HG02943 (cell line): ENCODE data around the gene PLOD1.
"Not testable (repeated sequence)": the region's sequence is repeated elsewhere in the genome, so short reads cannot be mapped to it uniquely, and the experiment has no call there.

Experiments
- ATAC-seq: cut with Tn5 transposase; IDR thresholded peaks from one replicate; pipeline ENCODE4 v1.9.1; 2021; ENCODE audit warnings: mild to moderate bottlenecking, low read depth, moderate library complexity; ENCODE audit not compliant: unreplicated experiment

The PLOD1 gene

DNA sequence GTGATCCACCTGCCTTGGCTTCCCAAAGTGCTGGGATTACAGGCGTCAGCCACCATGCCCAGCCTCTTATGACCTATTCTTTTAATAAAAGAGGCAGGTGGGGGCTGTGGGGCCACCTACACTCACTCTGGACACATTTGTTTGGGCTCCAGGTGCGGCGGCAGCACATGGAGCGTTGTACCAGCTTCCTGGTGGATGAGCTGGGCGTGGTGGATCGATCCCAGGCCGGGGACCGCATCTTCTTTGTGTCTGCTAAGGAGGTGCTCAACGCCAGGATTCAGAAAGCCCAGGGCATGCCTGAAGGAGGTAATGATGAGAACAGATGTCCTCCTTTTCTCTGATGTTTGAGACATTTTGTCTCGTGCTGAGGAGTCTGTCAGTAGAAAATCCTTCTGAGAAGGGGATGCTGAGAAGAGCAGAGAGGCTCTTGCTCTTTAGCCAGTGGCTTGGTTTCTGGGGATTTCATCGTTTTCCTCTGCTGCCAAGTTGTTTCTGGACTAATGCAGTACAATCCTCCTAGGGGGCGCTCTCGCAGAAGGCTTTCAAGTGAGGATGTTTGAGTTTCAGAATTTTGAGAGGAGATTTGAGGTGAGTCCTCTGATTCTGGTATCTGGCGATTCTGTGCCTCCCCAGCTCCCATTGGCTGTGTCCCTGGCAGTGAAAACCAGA lies 66.9 kb downstream of the PLOD1 start:
- ATAC-seq, result no peak

DNA sequence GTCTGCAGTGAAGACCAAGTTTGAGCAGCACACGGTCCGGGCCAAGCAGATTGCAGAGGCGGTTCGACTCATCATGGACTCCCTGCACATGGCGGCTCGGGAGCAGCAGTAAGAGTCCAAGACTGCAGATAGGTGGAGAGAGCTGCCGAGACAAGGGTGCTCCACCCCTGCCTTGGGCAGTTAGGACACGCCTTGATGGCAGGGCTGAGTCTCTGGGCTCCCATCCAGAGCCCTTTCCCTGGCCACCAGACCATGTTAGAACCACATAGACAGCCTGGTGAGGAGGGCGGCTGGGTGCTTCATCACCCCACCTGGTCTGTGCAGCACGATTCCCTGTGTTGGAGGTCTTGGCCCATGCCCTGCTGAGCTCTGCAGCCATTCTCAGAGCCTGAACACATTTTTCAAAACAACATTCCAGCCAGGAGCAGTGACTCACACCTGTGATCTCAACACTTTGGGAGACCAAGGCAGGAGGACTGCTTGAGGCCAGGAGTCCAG lies 67.5 kb downstream of the PLOD1 start:
- no peak for ATAC-seq

GRCh38 chr1:12003762-12004161 lies 69.2 kb downstream of the PLOD1 start:
- ATAC-seq, result no peak

DNA sequence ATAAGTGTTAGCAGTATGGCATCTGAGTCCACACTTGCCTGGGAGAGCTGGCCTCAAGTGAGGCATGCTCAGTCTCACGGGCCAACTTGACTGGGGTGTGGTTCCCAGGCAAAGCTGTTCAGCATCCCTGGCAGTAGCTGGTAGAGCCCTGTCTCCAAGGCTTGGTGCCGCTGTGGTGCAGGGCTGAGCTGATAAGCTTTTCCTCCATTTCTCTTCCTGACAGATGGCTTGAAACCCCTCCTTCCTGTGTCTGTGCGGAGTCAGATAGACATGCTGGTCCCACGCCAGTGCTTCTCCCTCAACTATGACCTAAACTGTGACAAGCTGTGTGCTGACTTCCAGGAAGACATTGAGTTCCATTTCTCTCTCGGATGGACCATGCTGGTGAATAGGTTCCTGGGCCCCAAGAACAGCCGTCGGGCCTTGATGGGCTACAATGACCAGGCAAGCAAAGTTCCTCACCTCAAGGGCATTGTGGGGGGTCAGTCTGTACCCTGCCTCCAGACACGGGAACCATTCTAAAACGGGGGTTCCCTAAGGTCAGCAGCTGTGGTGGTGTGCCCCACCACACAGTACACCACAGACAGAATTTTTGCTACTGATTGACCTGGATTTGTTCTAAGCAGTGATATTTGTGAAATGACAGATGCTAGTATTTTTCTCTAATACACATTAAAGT lies 71.1 kb downstream of the PLOD1 start:
- ATAC-seq, result no peak

GRCh38 chr1:12006167-12006921 lies 71.8 kb downstream of the PLOD1 start:
- ATAC-seq, result no peak

GRCh38 chr1:12007204-12007603 lies 72.7 kb downstream of the PLOD1 start:
- ATAC-seq, result no peak

DNA sequence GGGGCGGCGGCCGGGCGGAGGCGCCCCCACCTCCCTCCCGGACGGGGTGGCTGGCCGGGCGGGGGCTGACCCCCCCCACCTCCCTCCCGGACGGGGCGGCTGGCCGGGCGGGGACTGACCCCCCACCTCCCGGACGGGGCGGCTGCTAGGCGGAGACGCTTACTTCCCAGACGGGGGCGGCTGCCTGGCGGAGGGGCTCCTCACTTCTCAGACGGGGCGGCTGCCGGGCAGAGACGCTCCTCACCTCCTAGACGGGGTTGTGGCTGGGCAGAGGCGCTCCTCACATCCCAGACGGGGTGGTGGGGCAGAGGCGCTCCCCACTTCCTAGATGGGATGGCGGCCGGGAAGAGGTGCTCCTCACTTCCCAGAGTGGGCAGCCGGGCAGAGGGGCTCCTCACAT lies 73.8 kb downstream of the PLOD1 start:
- not testable (repeated sequence) for ATAC-seq

- ATAC-seq, result no peak
These were observed 74.9 kb downstream of the PLOD1 start for GRCh38 chr1:12009318-12009947.

GRCh38 chr1:12010746-12011570 lies 76.4 kb downstream of the PLOD1 start:
- no peak for ATAC-seq

GRCh38 chr1:12011998-12012397 lies 77.5 kb downstream of the PLOD1 start:
- no peak for ATAC-seq

DNA sequence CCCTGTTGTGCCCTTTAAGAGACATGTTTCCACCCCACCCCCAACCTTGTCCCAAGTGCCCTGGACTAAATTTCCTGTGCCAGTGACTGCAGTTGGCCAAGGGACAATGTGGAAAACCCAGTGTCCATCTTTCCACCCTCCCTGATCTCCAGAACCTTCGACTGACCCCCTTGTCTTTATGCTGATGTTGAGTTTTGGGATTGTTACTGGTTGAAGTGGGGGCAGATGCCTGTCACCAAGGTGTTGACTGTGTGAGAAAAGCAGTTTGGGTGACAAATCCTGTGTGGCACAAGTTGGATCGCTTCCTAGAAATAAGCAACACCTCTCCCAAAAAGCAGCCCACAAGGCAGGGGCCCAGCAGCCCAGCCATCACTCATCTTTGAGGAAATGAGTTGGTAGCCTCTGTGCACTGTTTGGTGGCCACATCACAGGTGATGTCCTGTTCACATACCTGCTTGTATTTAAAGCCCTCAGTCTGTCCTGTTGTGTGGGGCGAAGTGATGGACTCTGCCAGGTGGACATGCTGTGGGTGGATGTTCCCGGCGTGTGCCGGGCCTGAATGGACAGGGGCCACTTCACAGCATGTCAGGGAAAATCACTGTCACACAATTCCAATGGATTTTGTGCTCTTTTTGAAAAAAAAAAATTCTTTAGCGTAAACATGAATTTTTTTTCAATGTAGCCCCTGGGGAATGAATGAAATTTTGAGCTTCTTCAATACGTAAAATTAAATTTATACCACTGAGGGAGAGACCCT lies 78.2 kb downstream of the PLOD1 start:
- ATAC-seq, result no peak

GRCh38 chr1:12014141-12014991 lies 79.8 kb downstream of the PLOD1 start:
- ATAC-seq, result no peak

DNA sequence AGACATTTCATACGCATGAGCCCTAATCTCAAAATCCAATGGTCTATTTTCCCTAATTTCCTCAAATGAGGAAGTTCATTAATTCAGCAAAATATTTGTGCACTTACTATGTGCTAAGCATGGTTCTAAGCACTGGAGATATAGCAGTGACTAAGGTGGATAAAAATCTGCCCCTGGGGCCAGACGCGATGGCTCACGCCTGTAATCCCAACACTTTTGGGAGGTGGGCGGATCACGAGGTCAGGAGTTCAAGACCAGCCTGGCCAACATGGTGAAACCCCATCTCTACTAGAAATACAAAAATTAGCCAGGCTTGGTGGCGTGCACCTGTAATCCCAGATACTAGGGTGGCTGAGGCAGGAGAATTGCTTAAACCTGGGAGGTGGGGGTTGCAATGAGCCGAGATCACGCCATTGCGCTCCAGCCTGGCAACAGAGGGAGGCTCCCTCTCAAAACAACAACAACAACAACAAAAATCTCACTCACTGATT lies 80.5 kb downstream of the PLOD1 start:
- no peak for ATAC-seq

GRCh38 chr1:12015499-12015898 lies 81.0 kb downstream of the PLOD1 start:
- ATAC-seq, result no peak

GRCh38 chr1:12016182-12016581 lies 81.7 kb downstream of the PLOD1 start:
- ATAC-seq, result no peak

GRCh38 chr1:12019858-12020509 lies 85.5 kb downstream of the PLOD1 start:
- ATAC-seq, result no peak

GRCh38 chr1:12021616-12022015 lies 87.1 kb downstream of the PLOD1 start:
- no peak for ATAC-seq

DNA sequence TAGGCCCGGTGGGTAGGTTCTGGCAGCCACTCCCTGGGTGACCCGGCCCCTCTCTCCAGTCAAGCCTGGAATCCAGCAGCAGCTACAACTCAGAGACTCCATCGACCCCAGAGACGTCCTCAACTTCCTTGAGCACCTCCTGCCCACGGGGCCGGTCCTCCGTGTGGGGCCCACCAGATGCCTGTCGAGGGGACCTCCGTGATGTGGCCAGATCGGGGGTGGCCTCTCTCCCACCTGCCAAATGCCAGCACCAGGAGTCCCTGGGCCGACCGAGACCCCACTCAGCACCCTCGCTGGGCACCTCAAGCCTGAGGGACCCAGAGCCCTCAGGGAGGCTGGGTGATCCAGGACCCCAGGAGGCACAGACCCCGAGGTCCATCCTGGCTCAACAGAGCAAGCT lies 87.5 kb downstream of the PLOD1 start:
- ATAC-seq, result no peak
